Erythroblast (primary cell): ENCODE data around the gene ANKRD7.

Experiments used
- GATA1 ChIP-seq: IDR thresholded peaks from 2 replicates; pipeline ENCODE4 v1.6.1; 2011; ENCODE audit warnings: low read depth, mild to moderate bottlenecking, control low read depth, low read length, moderate library complexity
- POLR2A ChIP-seq: IDR thresholded peaks from 2 replicates; pipeline ENCODE4 v1.6.1; 2011; ENCODE audit warnings: mild to moderate bottlenecking, low read length

DNA sequence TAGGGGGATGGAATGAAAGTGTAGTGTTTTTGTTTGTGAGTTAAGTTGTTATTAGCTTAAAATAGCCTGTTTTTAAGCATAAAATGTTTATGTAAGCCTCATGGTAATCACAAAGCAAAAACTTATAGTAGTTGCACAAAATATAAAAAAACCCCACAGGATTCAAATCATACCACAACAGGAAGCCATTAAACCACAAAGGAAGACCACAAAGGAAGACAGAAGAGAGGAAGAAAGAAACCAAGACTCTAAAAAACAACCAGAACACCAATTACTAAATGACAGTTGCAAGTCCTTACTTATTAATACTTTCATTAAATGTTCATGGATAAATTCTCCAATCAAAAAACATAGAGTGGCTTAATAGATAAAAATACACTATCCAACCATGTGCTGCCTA, 63.6 kb downstream of the ANKRD7 start:
- no peak for TF ChIP-seq POLR2A
- no peak for TF ChIP-seq GATA1
